Mesenchymal stem cell (in vitro differentiated cells and primary cell): ENCODE measurements around the gene H1-8.
"Not testable (repeated sequence)": the region's sequence is repeated elsewhere in the genome, so short reads cannot be mapped to it uniquely, and the experiment has no call there.

Experiments
- DNase-seq: peaks from one replicate; pipeline ENCODE4 v3.0.0-alpha.2; 2013
- H2AFZ ChIP-seq: one replicate; pipeline ENCODE4 v1.6.1; 2013; ENCODE audit warnings: low read depth, mild to moderate bottlenecking, control low read depth, inconsistent platforms, low read length, moderate library complexity
- H2AK5ac ChIP-seq: 2 replicates; pipeline ENCODE4 v1.6.1; 2013; ENCODE audit warnings: low read length, moderate library complexity, mild to moderate bottlenecking, inconsistent platforms; ENCODE audit not compliant: severe bottlenecking
- H2BK120ac ChIP-seq: one replicate; pipeline ENCODE4 v1.6.1; 2013; ENCODE audit warnings: low read depth, mild to moderate bottlenecking, inconsistent platforms, low read length, moderate library complexity
- H2BK12ac ChIP-seq, 2 experiments: one replicate each; pipeline ENCODE4 v1.6.1; 2013; ENCODE audit warnings: inconsistent platforms in 2 of 2, low read length in 2 of 2, mild to moderate bottlenecking in 2 of 2, moderate library complexity in 2 of 2, control low read depth in 1 of 2
- H2BK15ac ChIP-seq: one replicate; pipeline ENCODE4 v1.6.1; 2013; ENCODE audit warnings: mild to moderate bottlenecking, low read depth, inconsistent platforms; ENCODE audit not compliant: poor library complexity, severe bottlenecking
- H2BK5ac ChIP-seq: 2 replicates; pipeline ENCODE4 v1.6.1; 2013; ENCODE audit warnings: low read depth, mild to moderate bottlenecking, low read length, control low read depth, inconsistent platforms; ENCODE audit not compliant: poor library complexity, severe bottlenecking
- H3K14ac ChIP-seq, 2 experiments: one replicate each; pipeline ENCODE4 v1.6.1; 2013; ENCODE audit warnings: inconsistent platforms in 2 of 2, low read length in 2 of 2, control low read depth in 1 of 2, mild to moderate bottlenecking in 1 of 2, moderate library complexity in 1 of 2
- H3K18ac ChIP-seq, 2 experiments: one replicate each; pipeline ENCODE4 v1.6.1; 2013; ENCODE audit warnings: inconsistent platforms in 2 of 2, low read length in 2 of 2, control low read depth in 1 of 2, low read depth in 1 of 2, mild to moderate bottlenecking in 1 of 2
- H3K23ac ChIP-seq, 2 experiments: one replicate each; pipeline ENCODE4 v1.6.1; 2013; ENCODE audit warnings: inconsistent platforms in 2 of 2, low read length in 2 of 2, mild to moderate bottlenecking in 2 of 2, moderate library complexity in 2 of 2, control low read depth in 1 of 2
- H3K27ac ChIP-seq: 2 replicates; pipeline ENCODE4 v1.5.1; 2013; ENCODE audit warnings: mild to moderate bottlenecking, moderate library complexity, low read length, control low read depth, inconsistent platforms; ENCODE audit not compliant: poor library complexity, severe bottlenecking
- H3K27me3 ChIP-seq, 2 experiments: 2 replicates each; pipeline versions ENCODE4 v1.6.1 to v1.7.0; 2013; ENCODE audit warnings: low read length in 2 of 2, mild to moderate bottlenecking in 2 of 2, moderate library complexity in 2 of 2, control low read depth in 1 of 2, inconsistent platforms in 1 of 2; ENCODE audit not compliant: control insufficient read depth in 1 of 2, insufficient read depth in 1 of 2
- H3K36me3 ChIP-seq, 2 experiments: 2 replicates each; pipeline versions ENCODE4 v1.6.1 to v1.7.0; 2013; ENCODE audit warnings: low read length in 2 of 2, control low read depth in 1 of 2, inconsistent platforms in 1 of 2, low read depth in 1 of 2, mild to moderate bottlenecking in 1 of 2; ENCODE audit not compliant: insufficient read depth in 2 of 2, control insufficient read depth in 1 of 2
- H3K4ac ChIP-seq, 2 experiments: one replicate each; pipeline ENCODE4 v1.6.1; 2013; ENCODE audit warnings: inconsistent platforms in 2 of 2, low read length in 2 of 2, mild to moderate bottlenecking in 2 of 2, moderate library complexity in 2 of 2, control low read depth in 1 of 2, low read depth in 1 of 2
- H3K4me1 ChIP-seq: 2 replicates; pipeline ENCODE4 v1.6.1; 2013; ENCODE audit warnings: low read depth, low read length, control low read depth; ENCODE audit not compliant: control insufficient read depth, insufficient read depth
- H3K4me2 ChIP-seq: 2 replicates; pipeline ENCODE4 v1.6.1; 2013; ENCODE audit warnings: low read length, mild to moderate bottlenecking, inconsistent platforms; ENCODE audit not compliant: poor library complexity, severe bottlenecking
- H3K4me3 ChIP-seq, 2 experiments: 2 replicates each; pipeline versions ENCODE4 v1.5.1 to v1.7.0; 2013; ENCODE audit warnings: low read length in 2 of 2, mild to moderate bottlenecking in 2 of 2, control low read depth in 1 of 2, low read depth in 1 of 2; ENCODE audit not compliant: insufficient read depth in 1 of 2
- H3K79me1 ChIP-seq: replicated peaks from 2 replicates; pipeline ENCODE4 v1.6.1; 2013; ENCODE audit warnings: mild to moderate bottlenecking, control low read depth, low read length, inconsistent platforms; ENCODE audit not compliant: poor library complexity, severe bottlenecking
- H3K9ac ChIP-seq: 2 replicates; pipeline ENCODE4 v1.7.0; 2013; ENCODE audit warnings: mild to moderate bottlenecking, low read length, moderate library complexity
- H3K9me3 ChIP-seq: 2 replicates; pipeline ENCODE4 v1.7.0; 2013; ENCODE audit warnings: mild to moderate bottlenecking, low read length; ENCODE audit not compliant: control insufficient read depth
- H4K8ac ChIP-seq: one replicate; pipeline ENCODE4 v1.6.1; 2013; ENCODE audit warnings: inconsistent platforms, mild to moderate bottlenecking, low read length, moderate library complexity
- H4K91ac ChIP-seq: one replicate; pipeline ENCODE4 v1.6.1; 2013; ENCODE audit warnings: mild to moderate bottlenecking, low read length, inconsistent platforms
- WGBS: methylation state at CpG from one replicate; pipeline ENCODE4 v1.1.7; 2013; ENCODE audit warnings: mixed read lengths; 5-methylcytosine and 5-hydroxymethylcytosine counted together

H1-8 gene

DNA sequence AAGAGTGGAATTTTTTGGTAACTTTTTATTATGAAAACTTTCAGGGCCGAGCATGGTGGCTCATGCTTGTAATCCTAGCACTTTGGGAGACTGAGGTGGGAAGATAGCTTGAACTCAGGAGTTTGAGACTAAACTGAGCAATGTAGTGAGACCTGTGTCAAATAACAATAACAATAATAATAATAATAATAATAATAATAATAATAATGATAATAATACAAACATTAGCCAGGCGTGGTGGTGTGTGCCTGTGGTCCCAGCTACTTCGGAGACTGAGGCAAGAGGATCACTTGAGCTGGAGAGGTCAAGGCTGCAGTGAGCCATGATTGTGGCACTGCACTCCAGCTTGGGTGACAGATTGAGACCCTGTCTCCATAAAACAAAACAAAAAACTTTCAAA lies 3.0 kb downstream of the H1-8 start:
- H3K36me3 ChIP-seq, H2BK15ac ChIP-seq, H3K9me3 ChIP-seq, H3K27ac ChIP-seq, DNase-seq, H2BK5ac ChIP-seq, H3K4ac ChIP-seq, H4K8ac ChIP-seq, H3K9ac ChIP-seq, H3K79me1 ChIP-seq, H2BK120ac ChIP-seq, H2AK5ac ChIP-seq, H3K4me2 ChIP-seq, H3K14ac ChIP-seq, H3K27me3 ChIP-seq, H4K91ac ChIP-seq, H2AFZ ChIP-seq, H2BK12ac ChIP-seq, H3K4me3 ChIP-seq, H3K23ac ChIP-seq, H3K18ac ChIP-seq: not testable (repeated sequence)
- peaks cover 13% of the 10 kb centered on the region for H3K4me1 ChIP-seq
- WGBS, result 77% methylated on average over 3 of the region's 3 CpGs

DNA sequence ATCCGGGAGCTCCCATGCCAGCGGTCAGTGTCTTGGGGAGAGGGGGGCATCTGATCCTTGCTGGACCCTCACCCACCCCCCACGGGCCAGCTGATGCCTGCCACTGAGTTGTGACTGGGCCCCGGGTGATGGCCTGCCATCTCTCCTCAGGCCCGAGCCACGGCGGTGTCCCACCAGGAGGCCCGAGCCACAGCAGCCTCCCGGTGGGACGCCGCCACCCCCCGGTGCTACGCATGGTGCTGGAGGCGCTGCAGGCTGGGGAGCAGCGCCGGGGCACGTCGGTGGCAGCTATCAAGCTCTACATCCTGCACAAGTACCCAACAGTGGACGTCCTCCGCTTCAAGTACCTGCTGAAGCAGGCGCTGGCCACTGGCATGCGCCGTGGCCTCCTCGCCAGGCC lies 4.3 kb downstream of the H1-8 start:
- H3K4me3 ChIP-seq, result no peak overlapping the region
- 95% methylated on average over 24 of the region's 24 CpGs for WGBS
- H2BK12ac ChIP-seq, result no peak overlapping the region
- H2AK5ac ChIP-seq, result no peak overlapping the region
- H3K4me2 ChIP-seq, result no peak overlapping the region
- no peak overlapping the region for H3K9ac ChIP-seq
- H3K36me3 ChIP-seq, result no peaks in the 10 kb centered on the region
- H3K79me1 ChIP-seq, result no peaks in the 10 kb centered on the region
- H4K8ac ChIP-seq, result no peak overlapping the region
- H3K27me3 ChIP-seq, result no peaks in the 10 kb centered on the region
- H3K4me1 ChIP-seq, result peaks cover 13% of the 10 kb centered on the region
- H3K18ac ChIP-seq, result no peak overlapping the region
- H2BK120ac ChIP-seq, result no peak overlapping the region
- no peak overlapping the region for H2AFZ ChIP-seq
- no peak overlapping the region for H3K4ac ChIP-seq
- H3K14ac ChIP-seq, result no peak overlapping the region
- DNase-seq, result no peak
- H3K23ac ChIP-seq, result no peak overlapping the region
- no peak overlapping the region for H4K91ac ChIP-seq
- no peaks in the 10 kb centered on the region for H3K9me3 ChIP-seq
- H2BK5ac ChIP-seq, result no peak overlapping the region
- H2BK15ac ChIP-seq, result no peak overlapping the region
- H3K27ac ChIP-seq, result no peak overlapping the region

DNA sequence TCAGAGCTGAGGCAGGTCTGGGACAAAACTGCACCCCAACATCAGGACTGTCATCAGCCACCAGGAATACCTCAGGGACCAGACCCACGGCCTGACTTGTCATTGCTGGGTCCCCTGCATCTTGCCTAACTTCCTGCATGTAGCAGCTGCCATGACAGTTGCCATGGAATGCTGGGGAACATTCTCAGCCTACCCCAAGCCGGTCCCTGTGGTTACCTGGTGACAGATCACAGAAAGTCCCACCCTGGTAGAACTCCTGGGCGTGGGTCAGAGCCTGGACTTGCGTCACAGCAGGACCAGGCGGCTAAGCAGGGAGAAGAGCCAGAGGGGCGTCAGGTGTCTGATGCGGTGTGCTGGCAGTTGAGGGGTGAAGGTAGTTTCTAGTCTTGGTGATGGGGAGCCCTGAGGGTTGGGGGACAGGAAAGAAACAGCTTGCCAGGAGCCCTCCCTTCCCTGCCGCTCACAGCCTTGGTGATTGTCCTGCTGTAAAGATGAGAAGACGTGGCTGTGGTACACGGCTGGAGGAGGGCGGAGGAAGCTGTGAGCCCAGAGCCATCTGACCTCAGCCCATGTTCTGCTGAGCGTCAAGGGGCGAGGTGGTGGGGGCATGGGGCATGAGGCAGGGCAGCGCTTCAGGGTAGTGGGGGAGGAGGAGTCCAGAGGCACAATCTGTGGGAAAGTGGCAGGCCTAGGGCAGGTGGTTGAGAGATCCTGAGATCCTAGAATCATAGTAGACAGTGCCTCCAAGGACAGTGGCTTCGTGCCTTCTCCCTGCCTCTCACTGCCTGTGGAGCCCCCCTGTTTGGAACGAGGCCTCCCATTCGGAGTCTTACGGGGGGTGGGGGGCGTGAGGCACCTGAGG lies 5.4 kb downstream of the H1-8 start:
- no peak overlapping the region for H3K4me3 ChIP-seq
- no peaks in the 10 kb centered on the region for H3K9me3 ChIP-seq
- no peak overlapping the region for H3K4me2 ChIP-seq
- H2BK15ac ChIP-seq, result no peak overlapping the region
- no peak overlapping the region for H2BK120ac ChIP-seq
- H4K8ac ChIP-seq, result no peak overlapping the region
- H2BK12ac ChIP-seq, result peak overlapping the region in 1 of 2 experiments; percentile 17
- H4K91ac ChIP-seq, result peak overlapping the region; percentile 14
- no peak overlapping the region for H3K9ac ChIP-seq
- no peaks in the 10 kb centered on the region for H3K79me1 ChIP-seq
- no peak for DNase-seq
- H3K14ac ChIP-seq, result no peak overlapping the region
- H3K18ac ChIP-seq, result no peak overlapping the region
- H3K36me3 ChIP-seq, result no peaks in the 10 kb centered on the region
- 85% methylated on average over 19 of the region's 19 CpGs for WGBS
- H2BK5ac ChIP-seq, result no peak overlapping the region
- H3K23ac ChIP-seq, result no peak overlapping the region
- no peak overlapping the region for H2AK5ac ChIP-seq
- no peak overlapping the region for H3K27ac ChIP-seq
- H3K27me3 ChIP-seq, result no peaks in the 10 kb centered on the region
- H3K4me1 ChIP-seq, result peaks cover 21% of the 10 kb centered on the region
- H3K4ac ChIP-seq, result no peak overlapping the region
- H2AFZ ChIP-seq, result no peak overlapping the region

DNA sequence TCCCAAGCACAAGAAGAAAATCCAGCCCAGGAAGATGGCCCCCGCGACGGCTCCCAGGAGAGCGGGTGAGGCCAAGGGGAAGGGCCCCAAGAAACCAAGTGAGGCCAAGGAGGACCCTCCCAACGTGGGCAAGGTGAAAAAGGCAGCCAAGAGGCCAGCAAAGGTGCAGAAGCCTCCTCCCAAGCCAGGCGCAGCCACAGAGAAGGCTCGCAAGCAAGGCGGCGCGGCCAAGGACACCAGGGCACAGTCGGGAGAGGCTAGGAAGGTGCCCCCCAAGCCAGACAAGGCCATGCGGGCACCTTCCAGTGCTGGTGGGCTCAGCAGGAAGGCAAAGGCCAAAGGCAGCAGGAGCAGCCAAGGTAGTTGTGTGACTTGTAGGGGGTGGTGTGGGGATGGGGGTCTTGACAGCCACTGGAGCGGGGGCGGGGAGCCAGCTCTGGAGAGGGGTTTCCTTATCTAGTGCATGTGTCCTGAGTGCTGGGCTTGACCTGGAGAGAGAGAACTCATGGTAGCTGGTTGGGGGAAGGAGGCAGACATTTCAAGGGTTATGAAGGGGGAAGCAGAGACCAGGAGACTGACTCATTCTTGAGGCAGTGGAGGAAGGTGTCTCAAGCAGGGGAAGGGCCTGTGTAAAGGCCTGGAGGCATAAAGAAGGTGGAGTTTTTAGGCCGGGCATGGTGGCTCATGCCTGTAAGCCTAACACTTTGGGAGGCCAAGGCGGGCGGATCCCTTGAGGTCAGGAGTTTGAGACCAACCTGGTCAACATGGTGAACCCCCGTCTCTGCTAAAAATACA lies 6.2 kb downstream of the H1-8 start:
- Histone ChIP-seq H2BK120ac (no peak overlapping the region), H3K27ac (no peak overlapping the region), H4K91ac (peak overlapping the region; percentile 59), H3K27me3 (no peaks in the 10 kb centered on the region), H3K4me1 (peaks cover 21% of the 10 kb centered on the region), H3K14ac (no peak overlapping the region), H3K36me3 (peaks cover 0 to 2% of the 10 kb centered on the region in 2 experiments), H3K4ac (peak overlapping the region in 1 of 2 experiments; percentile 52), H3K18ac (peak overlapping the region; percentile 59), H3K9ac (no peak overlapping the region), H4K8ac (no peak overlapping the region), H3K79me1 (no peaks in the 10 kb centered on the region), H2AFZ (no peak overlapping the region), H2AK5ac (peak overlapping the region; percentile 27), H3K4me3 (no peak overlapping the region), H3K4me2 (no peak overlapping the region), H3K23ac (no peak overlapping the region), H3K9me3 (no peaks in the 10 kb centered on the region), H2BK5ac (no peak overlapping the region), H2BK15ac (no peak overlapping the region), H2BK12ac (peak overlapping the region in 1 of 2 experiments; percentile 33)
- 86% methylated on average over 18 of the region's 18 CpGs for WGBS
- peak; percentile 61 for DNase-seq
